ENCODE data around the gene APBA3.
"Not testable (repeated sequence)": the region's sequence is repeated elsewhere in the genome, so short reads cannot be mapped to it uniquely, and the experiment has no call there.

The APBA3 gene

GRCh38 chr19:3770136-3770999 is 8.9 kb upstream of the APBA3 start:
- no peak for DNase-seq

- no peak for DNase-seq
Measured at GRCh38 chr19:3769494-3769893, 8.0 kb upstream of the APBA3 start.

GRCh38 chr19:3768748-3769099 is 7.2 kb upstream of the APBA3 start:
- DNase-seq = no peak

- DNase-seq = no peak
Measured at GRCh38 chr19:3768015-3768747, 6.7 kb upstream of the APBA3 start.

GRCh38 chr19:3767050-3767449 is 5.6 kb upstream of the APBA3 start:
- DNase-seq = no peak

GRCh38 chr19:3766520-3766919 is 5.0 kb upstream of the APBA3 start:
- DNase-seq = no peak

GRCh38 chr19:3765757-3766156 is 4.3 kb upstream of the APBA3 start:
- DNase-seq = not testable (repeated sequence)

- DNase-seq = no peak
Measured at GRCh38 chr19:3765121-3765520, 3.6 kb upstream of the APBA3 start.

- peak; percentile 97 for DNase-seq
Measured at GRCh38 chr19:3762501-3763459, 1.3 kb upstream of the APBA3 start, which contains the start of gene MRPL54. MRPL54 (plus strand) TSS chr19:3762682; CDS start chr19:3762701, 19 bp downstream.

- DNase-seq = no peak
Measured at GRCh38 chr19:3762130-3762473, 610 bp upstream of the APBA3 start.

- no peak for DNase-seq
Measured at GRCh38 chr19:3760871-3761361, 576 bp downstream of the APBA3 start.

- no peak for DNase-seq
Measured at GRCh38 chr19:3759482-3760254, 1.8 kb downstream of the APBA3 start.

- DNase-seq = not testable (repeated sequence)
Measured at GRCh38 chr19:3758297-3758696, 3.2 kb downstream of the APBA3 start.

GRCh38 chr19:3757705-3758104 is 3.8 kb downstream of the APBA3 start:
- not testable (repeated sequence) for DNase-seq

- DNase-seq = no peak
Measured at GRCh38 chr19:3753631-3754410, 7.7 kb downstream of the APBA3 start.

GRCh38 chr19:3752492-3752891 is 9.0 kb downstream of the APBA3 start:
- no peak for DNase-seq

- DNase-seq = no peak
Measured at GRCh38 chr19:3751236-3751635, 10.3 kb downstream of the APBA3 start.

GRCh38 chr19:3750211-3750610 is 11.3 kb downstream of the APBA3 start:
- DNase-seq = no peak

GRCh38 chr19:3748965-3749364 is 12.5 kb downstream of the APBA3 start:
- DNase-seq = no peak

GRCh38 chr19:3746371-3747056 is 15.0 kb downstream of the APBA3 start:
- no peak for DNase-seq
